ENCODE measurements around the gene ZBTB26. TPM values are rescaled to one million over a fixed set of nuclear protein-coding genes. Genes with fewer than 3 reads are reported as not detected.
A peak's percentile ranks its signal among the peaks of the same experiment; 100 is the strongest.

The ZBTB26 gene, protein sequence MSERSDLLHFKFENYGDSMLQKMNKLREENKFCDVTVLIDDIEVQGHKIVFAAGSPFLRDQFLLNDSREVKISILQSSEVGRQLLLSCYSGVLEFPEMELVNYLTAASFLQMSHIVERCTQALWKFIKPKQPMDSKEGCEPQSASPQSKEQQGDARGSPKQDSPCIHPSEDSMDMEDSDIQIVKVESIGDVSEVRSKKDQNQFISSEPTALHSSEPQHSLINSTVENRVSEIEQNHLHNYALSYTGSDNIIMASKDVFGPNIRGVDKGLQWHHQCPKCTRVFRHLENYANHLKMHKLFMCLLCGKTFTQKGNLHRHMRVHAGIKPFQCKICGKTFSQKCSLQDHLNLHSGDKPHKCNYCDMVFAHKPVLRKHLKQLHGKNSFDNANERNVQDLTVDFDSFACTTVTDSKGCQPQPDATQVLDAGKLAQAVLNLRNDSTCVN
- 10 to 100 TPM in 2 of 4 donors, 1 to 10 TPM in 2; 9.2 to 14.0 (median 10.8) TPM for total RNA-seq

DNA sequence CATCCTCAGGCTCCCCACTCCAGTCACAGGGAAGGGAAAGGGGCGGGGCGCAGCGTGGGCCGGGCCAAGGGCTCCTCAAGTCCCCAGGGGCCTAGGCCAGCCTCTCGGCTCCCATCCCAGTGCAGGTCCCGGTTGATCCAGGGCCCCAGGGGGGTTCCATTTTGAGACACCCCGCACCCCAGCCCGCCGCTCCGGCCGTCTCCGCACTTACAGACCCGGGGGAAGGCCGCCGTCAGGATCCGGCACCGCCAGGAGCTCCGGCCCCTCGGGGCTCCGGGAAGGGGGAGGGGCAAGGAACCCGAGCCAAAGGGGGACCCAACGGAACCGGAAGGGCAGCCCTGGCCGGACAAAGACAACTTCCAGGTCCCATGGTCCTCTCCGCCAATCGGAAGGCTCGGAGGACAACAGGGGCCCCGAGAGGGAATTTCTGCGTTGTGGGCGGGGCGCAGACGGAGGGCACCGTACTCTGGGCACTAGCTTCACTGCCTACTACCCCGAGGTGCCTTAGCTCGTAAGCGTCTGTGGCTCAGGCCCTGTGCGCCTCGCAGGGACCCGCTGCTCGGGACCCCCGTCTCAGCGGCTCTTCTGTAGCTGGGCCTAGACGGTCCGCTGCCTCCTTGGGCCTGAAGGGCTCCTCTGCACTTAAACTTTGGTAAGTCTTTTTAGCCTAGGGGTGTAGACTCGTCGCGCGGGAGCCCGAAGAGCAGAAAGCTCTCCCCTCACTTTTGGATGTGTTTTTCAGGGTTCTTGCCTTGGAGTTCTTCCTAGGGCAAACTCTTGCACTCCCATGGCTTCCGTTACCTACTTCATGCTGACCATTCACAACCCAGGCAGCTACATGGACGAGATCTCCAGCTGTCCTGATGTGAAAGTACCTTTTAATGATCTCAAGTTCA lies at the start of gene ZBTB26:
TSS of gene ZBTB26 (minus strand) at position 287 of the 896 bp plus-strand sequence. CDS start 11,578 bp downstream, outside the sequence.
- H3K4me3 ChIP-seq: peak within 1 kb of the TSS; percentile 63 to 92
- H3K9me3 ChIP-seq: no peaks in the 10 kb centered on the region
- H3K27ac ChIP-seq: peak within 1 kb of the TSS; percentile 26 to 91 (median 86)
- peak; percentile 99 for ATAC-seq
- H3K36me3 ChIP-seq: peaks cover 0 to 7% of the 10 kb centered on the region in 2 donors
- no peaks in the 10 kb centered on the region for H3K27me3 ChIP-seq
- TF ChIP-seq POLR2A (IDR thresholded peaks at IDR 0.05) (peak in 1 of 2 donors; percentile 42), POLR2AphosphoS5 (IDR thresholded peaks at IDR 0.05) (peak; percentile 74), EP300 (IDR thresholded peaks at IDR 0.05) (no peak)
- TF ChIP-seq, protein P1, sequence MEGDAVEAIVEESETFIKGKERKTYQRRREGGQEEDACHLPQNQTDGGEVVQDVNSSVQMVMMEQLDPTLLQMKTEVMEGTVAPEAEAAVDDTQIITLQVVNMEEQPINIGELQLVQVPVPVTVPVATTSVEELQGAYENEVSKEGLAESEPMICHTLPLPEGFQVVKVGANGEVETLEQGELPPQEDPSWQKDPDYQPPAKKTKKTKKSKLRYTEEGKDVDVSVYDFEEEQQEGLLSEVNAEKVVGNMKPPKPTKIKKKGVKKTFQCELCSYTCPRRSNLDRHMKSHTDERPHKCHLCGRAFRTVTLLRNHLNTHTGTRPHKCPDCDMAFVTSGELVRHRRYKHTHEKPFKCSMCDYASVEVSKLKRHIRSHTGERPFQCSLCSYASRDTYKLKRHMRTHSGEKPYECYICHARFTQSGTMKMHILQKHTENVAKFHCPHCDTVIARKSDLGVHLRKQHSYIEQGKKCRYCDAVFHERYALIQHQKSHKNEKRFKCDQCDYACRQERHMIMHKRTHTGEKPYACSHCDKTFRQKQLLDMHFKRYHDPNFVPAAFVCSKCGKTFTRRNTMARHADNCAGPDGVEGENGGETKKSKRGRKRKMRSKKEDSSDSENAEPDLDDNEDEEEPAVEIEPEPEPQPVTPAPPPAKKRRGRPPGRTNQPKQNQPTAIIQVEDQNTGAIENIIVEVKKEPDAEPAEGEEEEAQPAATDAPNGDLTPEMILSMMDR (IDR thresholded peaks at IDR 0.05): no peak
- peaks cover 3 to 51% (median 22%) of the 10 kb centered on the region in 3 donors for H3K4me1 ChIP-seq
- 0% methylated on average over 8 to 13 of the region's 51 CpGs for WGBS, 2 donors (ENCODE audit: low coverage in 1 of 2)

DNA sequence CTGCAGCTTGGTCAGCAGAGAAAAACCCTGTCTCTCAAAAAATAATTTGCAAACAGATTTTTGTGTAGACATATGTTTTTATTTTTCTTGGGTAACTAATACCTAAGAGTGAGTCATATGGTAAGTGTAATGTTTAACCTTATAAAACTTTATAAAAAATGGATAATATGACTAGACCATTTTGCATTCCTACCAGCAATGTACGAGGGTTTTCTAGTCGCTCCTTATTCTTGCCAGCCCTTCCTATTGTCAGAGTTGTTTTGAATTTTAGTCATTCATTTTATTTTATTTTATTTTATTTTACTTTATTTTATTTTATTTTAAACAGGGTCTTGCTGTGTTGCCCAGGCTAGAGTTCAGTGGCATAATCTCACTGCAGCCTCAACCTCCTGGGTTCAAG lies 47.3 kb upstream of the ZBTB26 start:
- Histone ChIP-seq H3K36me3 (peaks cover 0 to 10% of the 10 kb centered on the region in 2 donors), H3K9me3 (no peaks in the 10 kb centered on the region), H3K4me3 (no peak overlapping the region), H3K27ac (no peak overlapping the region), H3K4me1 (peaks cover 0 to 52% (median 6%) of the 10 kb centered on the region in 3 donors), H3K27me3 (no peaks in the 10 kb centered on the region)
- no peak for ATAC-seq
- TF ChIP-seq EP300 (IDR thresholded peaks at IDR 0.05): no peak
- WGBS, 2 donors (ENCODE audit: low coverage in 1 of 2): 28 to 72% methylated on average over 2 of the region's 2 CpGs

DNA sequence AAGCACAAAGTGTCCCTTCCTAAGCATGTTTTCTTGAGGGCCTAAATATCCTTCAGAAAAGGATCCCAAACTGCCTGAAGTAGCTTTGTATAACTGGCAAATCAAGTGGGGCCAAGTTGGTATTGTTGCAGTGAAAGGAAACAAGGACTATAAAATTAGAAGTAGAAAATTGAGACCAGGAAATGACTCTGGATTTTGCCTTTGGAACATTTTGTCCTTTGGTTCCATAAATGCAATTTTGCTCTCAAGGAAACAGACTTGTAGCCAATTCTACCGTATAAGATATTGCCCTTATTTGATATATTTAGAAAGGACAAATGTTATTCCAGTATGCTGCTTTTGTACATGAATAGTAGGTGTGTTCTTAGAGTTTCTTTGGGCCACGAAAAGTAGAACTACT lies 43.9 kb upstream of the ZBTB26 start:
- TF ChIP-seq, protein P1 (IDR thresholded peaks at IDR 0.05): no peak
- no peak for TF ChIP-seq POLR2A (IDR thresholded peaks at IDR 0.05)
- no peak for TF ChIP-seq POLR2AphosphoS5 (IDR thresholded peaks at IDR 0.05)
- no peak for TF ChIP-seq EP300 (IDR thresholded peaks at IDR 0.05)
- H3K4me1 ChIP-seq: peaks cover 0 to 27% (median 6%) of the 10 kb centered on the region in 3 donors
- 52 to 63% methylated on average over 2 of the region's 2 CpGs for WGBS, 2 donors (ENCODE audit: low coverage in 1 of 2)
- H3K27ac ChIP-seq: peak overlapping the region; percentile 38 to 73 (median 65)
- H3K27me3 ChIP-seq: no peaks in the 10 kb centered on the region
- no peak overlapping the region for H3K4me3 ChIP-seq
- no peak for ATAC-seq
- no peaks in the 10 kb centered on the region for H3K9me3 ChIP-seq
- H3K36me3 ChIP-seq: peaks cover 0 to 37% of the 10 kb centered on the region in 2 donors

DNA sequence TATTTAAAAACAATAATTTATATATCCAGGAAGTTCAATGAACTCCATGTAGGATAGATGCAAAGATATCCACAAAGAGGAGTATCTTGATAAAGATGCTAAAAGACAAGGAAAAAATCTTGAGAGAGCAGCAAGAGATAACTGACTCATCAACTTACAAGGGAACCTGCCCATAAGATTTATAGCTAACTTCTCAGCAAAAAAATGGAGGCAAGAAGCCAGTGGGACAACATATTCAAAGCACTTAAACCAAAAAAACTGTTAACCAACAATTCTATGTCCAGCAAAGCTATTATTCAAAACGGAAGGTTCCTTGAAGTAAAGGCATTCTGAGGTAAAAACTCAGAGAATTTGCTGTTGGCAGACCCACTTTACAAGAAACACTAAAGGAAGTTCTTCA lies 29.8 kb upstream of the ZBTB26 start:
- ATAC-seq: no peak
- 80 to 91% methylated on average over 1 of the region's 1 CpG for WGBS, 2 donors (ENCODE audit: low coverage in 1 of 2)
- TF ChIP-seq EP300 (IDR thresholded peaks at IDR 0.05) (no peak), POLR2A (IDR thresholded peaks at IDR 0.05) (no peak), POLR2AphosphoS5 (IDR thresholded peaks at IDR 0.05) (no peak)
- TF ChIP-seq, protein P1 (IDR thresholded peaks at IDR 0.05): no peak
- Histone ChIP-seq H3K4me3 (no peak overlapping the region), H3K27me3 (no peaks in the 10 kb centered on the region), H3K27ac (no peak overlapping the region), H3K36me3 (peaks cover 0 to 41% of the 10 kb centered on the region in 2 donors), H3K4me1 (peaks cover 0 to 23% (median 0%) of the 10 kb centered on the region in 3 donors), H3K9me3 (no peaks in the 10 kb centered on the region)

DNA sequence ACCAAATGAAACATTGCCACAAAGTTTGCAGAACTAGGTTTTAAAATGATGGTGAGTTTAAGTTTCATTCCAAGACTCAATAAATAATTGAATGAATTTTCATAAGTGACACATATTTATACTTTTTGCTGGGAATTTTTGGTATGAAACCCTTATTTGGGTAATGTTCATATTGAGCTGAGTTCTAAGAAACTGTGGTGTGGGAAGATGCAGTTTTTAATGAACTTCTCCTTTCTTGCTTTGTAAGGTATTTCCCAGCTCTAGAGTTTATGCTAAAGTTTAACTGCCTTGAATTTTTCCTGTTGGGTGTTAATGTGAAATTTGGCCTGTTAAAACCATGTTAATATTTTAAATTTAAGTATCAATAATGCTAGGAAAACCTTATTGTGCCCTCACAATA lies 24.6 kb upstream of the ZBTB26 start:
- TF ChIP-seq EP300 (IDR thresholded peaks at IDR 0.05) (no peak), POLR2A (IDR thresholded peaks at IDR 0.05) (no peak), POLR2AphosphoS5 (IDR thresholded peaks at IDR 0.05) (no peak)
- TF ChIP-seq, protein P1 (IDR thresholded peaks at IDR 0.05): no peak
- no peaks in the 10 kb centered on the region for H3K9me3 ChIP-seq
- H3K27me3 ChIP-seq: no peaks in the 10 kb centered on the region
- peak overlapping the region in 1 of 4 donors; percentile 13 for H3K27ac ChIP-seq
- ATAC-seq: no peak
- peaks cover 0 to 24% of the 10 kb centered on the region in 2 donors for H3K36me3 ChIP-seq
- peaks cover 8 to 71% (median 10%) of the 10 kb centered on the region in 3 donors for H3K4me1 ChIP-seq
- no peak overlapping the region for H3K4me3 ChIP-seq

All from gastroesophageal sphincter (tissue), 4 donors.